ENCODE measurements around the gene HDAC7. TPM values are rescaled to one million over a fixed set of nuclear protein-coding genes. Genes with fewer than 3 reads are reported as not detected.

HDAC7 gene
- total and polyA plus RNA-seq, 4 donors = 49.3 to 119 (median 69.7) TPM

- TF ChIP-seq, protein P1, sequence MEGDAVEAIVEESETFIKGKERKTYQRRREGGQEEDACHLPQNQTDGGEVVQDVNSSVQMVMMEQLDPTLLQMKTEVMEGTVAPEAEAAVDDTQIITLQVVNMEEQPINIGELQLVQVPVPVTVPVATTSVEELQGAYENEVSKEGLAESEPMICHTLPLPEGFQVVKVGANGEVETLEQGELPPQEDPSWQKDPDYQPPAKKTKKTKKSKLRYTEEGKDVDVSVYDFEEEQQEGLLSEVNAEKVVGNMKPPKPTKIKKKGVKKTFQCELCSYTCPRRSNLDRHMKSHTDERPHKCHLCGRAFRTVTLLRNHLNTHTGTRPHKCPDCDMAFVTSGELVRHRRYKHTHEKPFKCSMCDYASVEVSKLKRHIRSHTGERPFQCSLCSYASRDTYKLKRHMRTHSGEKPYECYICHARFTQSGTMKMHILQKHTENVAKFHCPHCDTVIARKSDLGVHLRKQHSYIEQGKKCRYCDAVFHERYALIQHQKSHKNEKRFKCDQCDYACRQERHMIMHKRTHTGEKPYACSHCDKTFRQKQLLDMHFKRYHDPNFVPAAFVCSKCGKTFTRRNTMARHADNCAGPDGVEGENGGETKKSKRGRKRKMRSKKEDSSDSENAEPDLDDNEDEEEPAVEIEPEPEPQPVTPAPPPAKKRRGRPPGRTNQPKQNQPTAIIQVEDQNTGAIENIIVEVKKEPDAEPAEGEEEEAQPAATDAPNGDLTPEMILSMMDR (IDR thresholded peaks at IDR 0.05; ENCODE audit: control extremely low read depth, extremely low read depth) = no peak
- ATAC-seq (ENCODE audit: insufficient read depth, low FRiP score) (no peak), DNase-seq (no peak)
- Histone ChIP-seq H3K4me3 (no peak overlapping the region), H3K27me3 (ENCODE audit: control insufficient read depth in 3 of 3, insufficient read depth in 3 of 3, low read length in 2 of 3) (no peaks in the 10 kb centered on the region), H3K9ac (ENCODE audit: insufficient read depth in 1 of 2, low read length in 2 of 2) (no peak overlapping the region), H3K27ac (ENCODE audit: low read depth in 1 of 2, low read length in 1 of 2) (peak overlapping the region in 1 of 2 donors; percentile 87), H3K36me3 (ENCODE audit: control insufficient read depth in 4 of 4, insufficient read depth in 4 of 4, low read length in 4 of 4) (peaks cover 9 to 34% (median 11%) of the 10 kb centered on the region in 4 donors), H3K9me3 (ENCODE audit: control insufficient read depth in 4 of 4, insufficient read depth in 3 of 4, low read length in 3 of 4) (no peaks in the 10 kb centered on the region), H3K4me1 (ENCODE audit: control insufficient read depth in 5 of 5, insufficient read depth in 5 of 5, low read length in 5 of 5) (peaks cover 6 to 55% (median 28%) of the 10 kb centered on the region in 5 donors)
- 44 to 50% methylated on average over 7 of the region's 7 CpGs for WGBS, 2 donors
Measured at GRCh38 chr12:47801170-47801903, 18.4 kb downstream of the HDAC7 start.

DNA sequence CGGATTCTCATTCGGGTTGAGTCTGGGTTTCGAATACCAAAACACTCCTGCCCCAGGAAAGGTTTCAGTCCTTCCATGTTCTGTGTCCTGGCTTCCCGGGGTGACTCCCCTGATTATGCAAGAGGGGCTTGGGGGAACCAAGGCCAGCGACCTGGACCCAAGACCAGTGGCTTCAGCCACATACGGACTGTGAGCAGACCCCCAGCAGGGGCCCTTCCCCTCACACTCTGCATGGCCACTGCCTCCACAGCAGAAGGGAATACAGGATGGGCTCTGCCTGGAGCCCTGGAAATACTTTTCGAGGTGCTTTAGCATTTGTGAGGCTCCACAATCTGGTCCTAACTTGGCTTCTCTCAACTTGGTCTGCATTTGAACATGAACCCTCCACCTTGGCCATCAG is 19.1 kb downstream of the HDAC7 start:
- no peak overlapping the region for H3K4me3 ChIP-seq
- WGBS, 2 donors = 80 to 91% methylated on average over 7 of the region's 7 CpGs
- peaks cover 6 to 50% (median 22%) of the 10 kb centered on the region in 5 donors for H3K4me1 ChIP-seq (ENCODE audit: control insufficient read depth in 5 of 5, insufficient read depth in 5 of 5, low read length in 5 of 5)
- H3K36me3 ChIP-seq (ENCODE audit: control insufficient read depth in 4 of 4, insufficient read depth in 4 of 4, low read length in 4 of 4) = peaks cover 9 to 41% (median 11%) of the 10 kb centered on the region in 4 donors
- ATAC-seq (ENCODE audit: insufficient read depth, low FRiP score) = no peak
- H3K9ac ChIP-seq (ENCODE audit: insufficient read depth in 1 of 2, low read length in 2 of 2) = no peak overlapping the region
- TF ChIP-seq, protein P1 (IDR thresholded peaks at IDR 0.05; ENCODE audit: control extremely low read depth, extremely low read depth) = no peak
- peak overlapping the region in 1 of 2 donors; percentile 81 for H3K27ac ChIP-seq (ENCODE audit: low read depth in 1 of 2, low read length in 1 of 2)
- H3K27me3 ChIP-seq (ENCODE audit: control insufficient read depth in 3 of 3, insufficient read depth in 3 of 3, low read length in 2 of 3) = no peaks in the 10 kb centered on the region
- no peaks in the 10 kb centered on the region for H3K9me3 ChIP-seq (ENCODE audit: control insufficient read depth in 4 of 4, insufficient read depth in 3 of 4, low read length in 3 of 4)
- no peak for DNase-seq

GRCh38 chr12:47799357-47799955 is 20.2 kb downstream of the HDAC7 start:
- ATAC-seq (ENCODE audit: insufficient read depth, low FRiP score) (peak; percentile 37), DNase-seq (no peak)
- WGBS, 2 donors = 45 to 53% methylated on average over 7 of the region's 7 CpGs
- no peak overlapping the region for H3K9ac ChIP-seq (ENCODE audit: insufficient read depth in 1 of 2, low read length in 2 of 2)
- peaks cover 13 to 47% (median 14%) of the 10 kb centered on the region in 4 donors for H3K36me3 ChIP-seq (ENCODE audit: control insufficient read depth in 4 of 4, insufficient read depth in 4 of 4, low read length in 4 of 4)
- no peaks in the 10 kb centered on the region for H3K27me3 ChIP-seq (ENCODE audit: control insufficient read depth in 3 of 3, insufficient read depth in 3 of 3, low read length in 2 of 3)
- TF ChIP-seq, protein P1 (IDR thresholded peaks at IDR 0.05; ENCODE audit: control extremely low read depth, extremely low read depth) = no peak
- no peak overlapping the region for H3K4me3 ChIP-seq
- H3K9me3 ChIP-seq (ENCODE audit: control insufficient read depth in 4 of 4, insufficient read depth in 3 of 4, low read length in 3 of 4) = no peaks in the 10 kb centered on the region
- peaks cover 3 to 42% (median 19%) of the 10 kb centered on the region in 5 donors for H3K4me1 ChIP-seq (ENCODE audit: control insufficient read depth in 5 of 5, insufficient read depth in 5 of 5, low read length in 5 of 5)
- H3K27ac ChIP-seq (ENCODE audit: low read depth in 1 of 2, low read length in 1 of 2) = peak overlapping the region in 1 of 2 donors; percentile 81
